EL (cell line): ENCODE measurements around the gene DAPK2.
A peak's percentile ranks its signal among the peaks of the same experiment; 100 is the strongest.

Source experiments
- DNase-seq: peaks from one replicate; pipeline ENCODE4 v3.0.0-alpha.2; 2016

DAPK2 gene

DNA sequence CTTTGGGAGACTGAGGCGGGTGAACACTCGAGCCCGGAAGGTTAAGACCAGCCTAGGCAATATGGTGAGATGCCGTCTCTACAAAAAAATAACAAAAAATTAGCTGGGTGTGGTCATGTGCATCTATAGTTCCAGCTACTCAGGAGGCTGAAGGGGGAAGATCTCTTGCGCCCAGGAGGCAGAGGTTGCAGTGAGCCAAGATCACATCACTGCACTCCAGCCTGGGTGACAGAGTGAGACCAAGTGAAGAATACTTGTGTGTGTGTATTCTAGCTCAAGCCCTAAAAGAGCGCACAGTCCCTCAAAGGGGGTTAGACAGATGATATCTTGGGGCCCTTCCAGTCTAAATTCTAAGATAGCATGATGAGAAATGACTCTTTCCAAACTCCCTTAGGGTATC lies 23.7 kb downstream of the DAPK2 start:
- DNase-seq = no peak

DNA sequence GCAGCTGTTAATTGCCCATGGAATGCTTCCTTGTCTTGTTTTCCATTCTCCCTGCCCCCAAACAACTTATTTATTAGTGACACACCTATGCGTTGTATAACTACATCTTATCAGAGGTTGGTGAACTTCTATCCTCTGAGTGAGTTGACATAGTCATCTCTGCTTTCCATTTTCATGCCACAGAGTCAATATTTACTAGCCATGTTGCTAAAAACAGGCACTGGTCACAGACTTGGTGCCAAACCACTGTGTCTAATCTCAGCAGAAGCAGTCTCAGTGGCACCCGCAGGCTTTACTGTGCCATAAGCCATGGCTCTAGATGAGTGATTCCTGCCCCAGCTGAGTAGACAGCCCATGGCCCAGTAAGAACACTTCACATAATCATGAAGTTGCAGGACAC lies 26.5 kb downstream of the DAPK2 start:
- no peak for DNase-seq

DNA sequence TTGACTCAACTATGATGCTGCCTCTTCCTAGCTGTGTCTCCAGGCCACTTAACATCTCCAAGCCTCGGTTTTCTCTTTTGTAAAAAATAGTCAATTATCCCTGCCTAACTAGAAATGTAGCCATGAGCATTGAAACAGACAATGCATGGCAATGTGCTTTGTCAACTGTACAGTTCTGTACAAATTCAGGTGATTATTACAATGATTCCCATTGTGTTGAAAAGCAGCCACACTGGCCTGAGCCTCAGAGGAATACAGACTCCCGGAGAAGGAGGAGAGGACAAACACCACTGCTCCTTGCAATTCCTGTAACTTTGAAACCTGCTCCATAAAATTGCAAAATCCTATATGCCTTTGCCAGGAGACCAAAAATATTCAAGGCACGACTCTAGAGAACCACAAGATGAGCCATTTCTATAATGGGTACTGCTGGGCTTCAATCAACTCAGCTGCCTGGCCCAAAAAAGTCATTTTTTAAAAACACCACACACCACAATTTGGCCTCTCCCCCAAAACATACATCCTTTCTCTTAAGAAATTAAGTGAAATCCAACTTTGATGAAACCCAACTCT lies 28.6 kb downstream of the DAPK2 start:
- no peak for DNase-seq

DNA sequence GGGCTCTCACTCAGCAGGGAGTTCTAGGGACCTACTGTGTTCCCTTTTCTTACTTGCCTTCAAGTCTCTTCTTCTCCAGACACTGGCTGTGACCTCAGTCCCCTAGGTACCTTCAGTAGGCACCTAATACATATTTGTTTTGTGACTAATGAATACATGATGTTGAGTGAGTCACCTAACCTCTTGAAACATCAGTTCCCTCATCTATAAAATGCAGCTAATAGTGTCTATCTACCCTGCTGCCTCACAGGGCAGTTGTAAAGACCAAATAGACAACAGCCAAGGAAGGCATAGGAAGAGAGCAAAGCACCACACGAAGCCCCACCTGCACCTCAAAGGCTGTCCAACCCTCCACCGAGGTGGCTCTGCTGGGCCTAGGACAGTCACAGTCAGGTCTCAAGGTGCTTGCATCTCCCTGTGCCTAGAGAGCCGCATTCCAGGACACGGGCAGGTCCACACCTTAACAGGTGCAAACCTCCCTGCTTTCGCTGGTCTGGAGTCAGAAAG lies 29.1 kb downstream of the DAPK2 start:
- peak; percentile 62 for DNase-seq

DNA sequence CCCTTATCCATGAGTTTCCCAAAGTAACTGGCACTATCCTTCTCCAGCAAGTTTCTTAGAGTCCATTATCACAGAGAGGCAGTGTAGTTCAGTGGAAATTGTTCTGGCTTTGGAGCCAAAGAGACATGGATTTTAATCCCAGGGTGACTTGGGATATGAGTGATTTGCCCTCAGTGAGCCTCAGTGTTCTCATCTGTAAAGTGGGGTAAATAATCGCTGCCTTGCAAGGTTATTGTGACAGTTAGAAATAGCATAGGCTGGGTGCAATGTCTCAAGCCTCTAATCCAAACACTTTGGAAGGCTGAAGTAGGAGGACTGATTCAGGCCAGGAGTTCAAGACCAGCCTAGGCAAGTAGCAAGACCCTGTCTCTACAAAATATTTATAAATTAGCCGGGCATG lies 30.0 kb downstream of the DAPK2 start:
- DNase-seq = no peak

DNA sequence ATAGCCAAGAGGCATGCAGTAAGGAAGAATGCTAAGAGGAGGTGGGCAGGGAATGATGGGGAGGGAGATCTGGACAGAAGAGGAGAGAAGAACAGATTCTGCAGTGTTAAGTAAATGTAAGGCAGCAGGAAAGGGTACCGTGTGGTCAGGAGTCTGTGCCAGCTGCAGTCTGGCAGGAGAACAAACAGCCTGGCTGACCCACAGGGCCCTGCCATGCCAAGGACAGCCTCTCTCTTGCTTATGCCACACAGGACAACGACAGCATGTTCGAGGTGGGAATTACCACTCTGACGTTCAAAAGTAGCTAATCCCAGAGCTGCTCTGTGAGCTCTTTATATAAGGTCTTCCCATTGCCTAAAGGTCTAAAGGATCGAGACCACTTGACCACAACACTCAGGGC lies 31.3 kb downstream of the DAPK2 start:
- DNase-seq = no peak

DNA sequence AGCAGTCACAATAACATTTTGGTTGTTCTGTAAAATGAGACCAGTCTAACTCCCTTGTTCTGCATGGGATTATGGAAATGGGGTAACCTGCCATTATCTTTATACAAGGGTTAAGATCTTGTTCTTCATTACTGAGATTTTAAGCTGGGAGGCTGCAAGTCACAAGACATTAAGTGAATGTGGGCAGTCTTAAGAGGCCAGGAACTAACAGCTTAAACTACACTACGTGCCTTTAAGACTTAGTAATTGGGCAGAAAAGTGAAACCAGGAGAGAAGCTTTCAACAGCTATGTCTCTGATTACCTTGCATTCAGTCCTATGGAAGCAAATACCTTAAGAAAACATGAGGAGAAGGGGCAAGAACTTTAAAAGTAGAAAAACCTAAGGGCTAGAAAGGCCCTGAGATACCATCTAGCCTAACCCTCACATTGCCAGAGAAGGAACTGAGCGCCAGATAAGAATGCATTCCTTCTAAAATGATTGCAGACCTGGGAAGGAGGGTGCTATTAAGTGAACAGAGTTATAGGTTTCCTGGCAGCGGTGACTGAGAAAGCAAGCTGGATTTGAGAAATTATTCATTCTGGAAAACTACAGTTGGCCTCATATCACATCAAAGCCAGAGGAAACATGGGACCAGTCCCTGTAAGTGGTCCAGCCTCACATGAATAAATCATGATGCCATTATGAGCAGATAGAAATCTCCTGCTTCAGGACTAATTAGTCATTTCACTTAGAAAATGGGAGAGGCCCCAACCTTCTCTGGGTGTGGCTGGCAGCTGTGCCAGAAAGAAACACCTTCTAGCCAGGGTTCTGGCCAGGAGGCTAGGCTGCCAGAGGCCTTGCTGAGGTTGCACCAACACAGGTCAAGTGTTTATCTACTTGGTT lies 32.9 kb downstream of the DAPK2 start:
- DNase-seq = no peak

DNA sequence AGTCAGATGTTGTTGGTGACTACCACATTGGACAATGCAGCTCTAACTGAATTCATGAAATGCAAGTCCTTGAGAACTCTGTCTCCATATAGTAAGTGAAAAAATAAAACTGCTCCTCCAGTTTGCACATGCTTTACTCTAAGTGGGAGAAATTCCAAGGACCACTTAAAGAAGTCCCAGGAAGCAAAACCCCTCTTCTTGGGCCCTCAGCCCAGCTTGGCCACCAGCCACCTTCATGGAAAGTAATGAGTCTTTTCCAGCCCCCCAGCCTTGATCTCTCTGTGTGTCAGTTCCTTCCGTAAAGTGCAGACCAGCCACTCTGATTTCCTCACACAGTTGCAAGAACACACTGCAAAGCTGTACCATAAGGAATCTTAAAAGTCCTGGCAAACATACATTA lies 34.5 kb downstream of the DAPK2 start:
- DNase-seq = no peak

DNA sequence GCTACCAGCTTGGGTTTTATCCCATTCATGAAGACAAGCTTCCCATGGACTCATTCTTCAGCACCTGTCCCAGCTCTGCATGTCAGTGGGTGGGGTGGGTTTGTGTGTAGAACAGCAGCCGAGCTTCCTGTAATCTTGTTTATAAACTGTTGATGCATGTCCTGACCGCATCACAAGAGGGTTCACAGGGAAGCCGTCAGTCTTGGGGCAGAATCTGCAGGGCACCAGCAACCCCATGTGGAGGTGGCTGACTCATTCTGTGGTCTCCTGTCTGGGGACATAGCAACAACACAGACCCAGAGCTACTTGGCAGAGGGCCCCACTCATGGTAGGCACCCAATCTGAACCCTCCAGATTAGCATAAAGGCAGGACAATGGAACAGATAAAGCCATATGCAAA lies 35.6 kb downstream of the DAPK2 start:
- DNase-seq = peak; percentile 86

DNA sequence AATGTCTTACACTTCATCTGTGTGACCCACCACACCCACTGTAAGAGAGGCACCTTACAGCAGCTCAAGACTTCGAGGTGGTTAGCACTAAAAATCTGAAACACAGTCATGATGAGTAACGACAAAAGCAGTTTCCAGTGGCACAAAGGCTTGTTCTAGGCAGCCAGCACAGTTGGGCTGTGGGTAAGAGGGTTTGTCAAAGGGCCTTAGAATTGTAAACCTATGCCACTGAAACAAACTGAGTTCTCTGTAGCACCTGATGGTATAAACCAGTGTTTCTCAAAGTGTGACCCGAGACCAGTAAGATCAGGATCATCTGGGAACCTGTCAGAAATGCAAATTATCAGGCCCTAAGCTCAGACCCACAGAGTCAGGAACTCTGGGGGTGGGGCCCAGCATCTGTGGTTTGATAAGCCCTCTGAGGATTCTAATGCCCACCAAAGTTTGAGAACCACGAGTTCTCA lies 36.5 kb downstream of the DAPK2 start:
- peak; percentile 45 for DNase-seq

DNA sequence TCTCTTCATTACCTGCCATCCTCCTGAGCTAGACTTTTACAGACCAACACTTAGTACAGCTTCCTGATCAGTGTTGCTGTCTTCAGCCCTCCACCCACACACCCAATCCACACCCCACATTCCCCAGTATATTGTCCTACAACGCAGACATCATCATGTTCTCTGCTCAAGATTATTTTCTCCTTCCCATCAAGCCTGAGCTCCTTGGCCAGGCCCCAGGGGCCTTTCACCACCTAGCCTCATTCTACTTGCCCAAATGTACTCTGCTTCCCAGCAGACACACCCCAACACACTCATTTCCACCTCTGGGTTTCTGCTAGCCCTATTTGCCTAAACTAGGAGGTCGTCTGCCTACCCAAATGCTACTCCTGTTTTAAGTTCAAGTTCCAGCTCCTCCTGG lies 37.0 kb downstream of the DAPK2 start:
- DNase-seq = no peak

DNA sequence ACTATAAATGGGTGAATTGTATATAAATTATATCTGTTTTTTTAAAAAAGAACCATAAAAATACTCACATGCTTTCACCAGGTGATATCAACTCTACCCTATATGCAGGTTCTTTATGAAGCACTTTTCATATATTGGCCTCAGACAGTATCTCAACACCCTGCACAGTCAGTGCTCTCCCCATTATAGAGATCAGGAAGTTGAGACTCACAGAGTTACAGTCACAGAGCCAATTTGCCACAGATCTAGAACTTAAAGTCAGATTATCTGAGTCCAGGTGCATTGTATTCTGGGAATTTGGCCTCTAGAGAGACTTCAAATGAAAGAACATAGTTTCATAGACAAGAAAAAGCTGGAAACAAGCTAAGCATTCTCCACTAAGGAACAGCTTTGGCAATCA lies 38.1 kb downstream of the DAPK2 start:
- DNase-seq = no peak

DNA sequence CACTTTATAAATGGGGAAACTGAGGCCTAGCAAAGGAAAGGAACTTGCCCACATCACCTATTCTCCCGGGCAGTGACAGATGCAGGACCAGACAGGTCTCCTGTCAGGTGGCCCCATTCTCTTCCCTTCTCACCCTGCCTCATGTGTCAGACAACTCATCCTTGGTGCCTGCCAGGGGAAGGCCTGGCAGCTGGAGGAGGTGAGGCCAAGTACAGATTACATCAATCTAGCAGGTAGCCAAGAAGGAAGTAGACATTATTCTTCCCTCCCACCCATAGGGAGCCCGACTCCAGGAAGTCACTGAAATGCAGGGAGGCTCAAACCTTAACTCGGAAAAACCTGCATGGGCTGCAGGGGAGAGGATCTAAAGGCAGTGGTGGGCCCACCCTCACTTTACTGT lies 39.6 kb downstream of the DAPK2 start:
- DNase-seq = no peak

DNA sequence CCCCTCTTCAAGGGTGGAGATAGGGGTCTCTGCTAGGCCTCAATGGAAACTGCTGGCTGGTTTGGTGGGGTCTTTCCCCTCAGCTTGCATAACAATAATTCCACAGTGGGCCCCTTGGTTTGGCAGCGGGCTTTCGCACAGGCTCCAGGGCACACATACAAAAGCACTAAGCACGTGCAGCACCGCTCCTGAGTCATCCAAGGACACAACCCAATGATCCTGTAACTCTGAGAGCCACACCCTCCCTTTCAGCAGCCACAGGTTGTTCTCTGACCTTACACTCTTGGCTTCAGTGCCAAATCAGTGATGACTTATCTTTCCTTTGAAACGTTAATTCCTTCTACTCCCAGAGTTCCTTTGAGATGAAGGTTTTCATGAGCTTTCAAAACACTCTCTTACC lies 41.7 kb downstream of the DAPK2 start:
- peak; percentile 38 for DNase-seq

DNA sequence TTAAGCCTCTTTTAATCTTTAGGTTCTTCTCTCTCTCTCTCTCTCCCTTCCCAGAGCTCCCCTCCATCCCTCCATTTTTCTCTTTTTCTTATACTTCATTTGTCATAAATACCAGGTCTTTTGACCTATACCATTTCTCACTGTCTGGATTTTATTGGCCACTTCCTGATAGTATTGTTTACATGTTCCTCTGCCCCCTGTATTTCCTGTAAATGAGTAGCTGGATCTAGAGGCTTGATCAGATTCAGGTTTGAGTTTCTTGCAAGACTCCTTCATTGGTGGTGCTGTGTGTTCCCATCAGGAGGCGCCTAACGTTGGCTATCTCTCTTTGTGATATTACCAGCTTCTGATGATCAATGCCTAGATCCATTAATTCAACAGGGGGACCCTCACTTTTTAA lies 42.2 kb downstream of the DAPK2 start:
- no peak for DNase-seq

DNA sequence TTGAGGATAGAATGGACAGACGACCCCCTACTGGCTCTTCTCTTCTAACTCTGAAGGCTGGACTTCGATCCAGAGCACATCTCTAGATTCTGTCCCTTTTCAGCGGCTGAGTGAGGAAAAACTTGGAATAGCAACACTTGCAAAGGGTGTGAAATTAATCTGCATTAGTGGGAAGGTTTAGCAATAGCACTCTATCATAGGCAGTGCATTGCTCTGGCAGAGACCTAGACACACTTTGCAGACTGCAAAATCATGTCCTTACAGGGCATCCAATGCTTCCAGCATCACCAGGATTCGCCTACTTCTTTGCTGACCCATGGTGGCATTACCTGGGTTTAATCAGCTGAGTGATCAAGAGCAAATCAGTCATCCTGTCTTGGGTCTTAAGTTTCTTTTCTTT lies 43.1 kb downstream of the DAPK2 start:
- DNase-seq = no peak

DNA sequence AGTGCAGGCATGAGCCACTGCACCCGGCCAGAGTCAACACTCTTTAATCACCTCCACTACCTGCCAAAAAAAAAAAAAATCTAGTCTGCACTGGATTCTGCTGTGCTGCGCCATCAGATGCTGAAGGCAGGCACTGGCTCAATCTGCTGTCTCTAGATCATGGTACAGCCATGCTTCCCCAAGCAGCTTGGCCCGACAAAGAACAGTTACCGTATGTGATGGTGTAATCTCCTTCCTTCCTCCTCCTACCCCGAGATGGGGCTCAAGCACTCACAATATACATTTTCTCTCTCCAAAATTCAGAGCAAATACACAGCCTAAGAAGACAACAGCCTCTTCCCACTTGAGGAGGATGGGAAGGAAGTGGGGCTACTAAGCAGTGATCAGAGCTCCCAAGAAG lies 45.1 kb downstream of the DAPK2 start:
- DNase-seq = no peak

DNA sequence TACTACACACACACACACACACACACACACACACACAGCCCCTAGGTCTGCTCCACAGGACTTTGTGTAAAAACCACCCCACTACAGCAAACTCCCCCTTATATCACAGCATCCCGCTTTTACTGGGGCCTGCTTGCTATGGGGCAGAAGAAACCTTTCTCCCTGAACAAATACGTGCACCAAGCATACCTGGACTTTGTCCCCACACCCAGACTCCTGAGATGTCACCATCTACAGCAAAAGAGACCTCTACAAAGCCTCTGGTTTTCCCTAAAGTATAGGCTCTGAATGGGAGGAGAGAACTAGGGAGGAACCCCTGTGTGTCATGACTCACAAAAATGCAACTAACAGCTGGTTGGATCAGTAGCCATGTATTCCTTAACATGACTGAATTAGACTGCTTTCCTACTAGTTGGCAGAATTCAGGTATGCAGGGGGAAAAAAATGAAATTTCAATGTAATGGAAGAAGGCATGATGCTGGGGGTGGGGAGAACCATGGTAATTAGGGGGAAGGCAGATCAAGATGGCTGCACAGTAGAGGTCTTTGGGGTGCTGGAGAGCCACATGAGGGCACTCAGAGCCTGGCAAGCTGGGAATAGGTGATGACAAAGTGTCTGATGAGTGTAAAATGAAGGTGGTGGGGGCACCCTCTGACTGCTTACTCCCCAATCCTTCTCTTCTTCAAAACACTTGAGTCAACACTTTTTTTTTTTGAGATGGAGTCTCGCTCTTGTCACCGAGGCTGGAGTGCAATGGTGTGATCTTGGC lies 45.9 kb downstream of the DAPK2 start:
- no peak for DNase-seq

DNA sequence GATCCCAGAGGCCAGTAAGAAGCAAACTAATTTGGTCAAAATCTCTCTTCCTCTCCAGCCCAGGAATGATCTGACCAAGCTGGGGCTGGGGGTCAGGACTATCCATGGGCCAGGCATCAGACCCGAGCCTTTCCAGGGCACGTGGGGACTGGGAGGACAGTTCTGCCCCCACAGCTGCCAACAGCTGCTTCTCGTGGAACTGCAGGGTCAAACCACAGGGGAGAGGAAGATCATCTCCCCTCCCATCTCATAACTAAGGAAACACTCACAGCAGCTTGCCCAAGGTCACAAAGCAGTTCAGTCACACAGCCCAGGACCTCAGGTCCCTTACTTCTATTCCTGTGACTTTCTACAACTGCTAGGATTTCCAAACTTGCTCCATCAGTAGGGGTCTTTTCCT lies 47.1 kb downstream of the DAPK2 start:
- no peak for DNase-seq

DNA sequence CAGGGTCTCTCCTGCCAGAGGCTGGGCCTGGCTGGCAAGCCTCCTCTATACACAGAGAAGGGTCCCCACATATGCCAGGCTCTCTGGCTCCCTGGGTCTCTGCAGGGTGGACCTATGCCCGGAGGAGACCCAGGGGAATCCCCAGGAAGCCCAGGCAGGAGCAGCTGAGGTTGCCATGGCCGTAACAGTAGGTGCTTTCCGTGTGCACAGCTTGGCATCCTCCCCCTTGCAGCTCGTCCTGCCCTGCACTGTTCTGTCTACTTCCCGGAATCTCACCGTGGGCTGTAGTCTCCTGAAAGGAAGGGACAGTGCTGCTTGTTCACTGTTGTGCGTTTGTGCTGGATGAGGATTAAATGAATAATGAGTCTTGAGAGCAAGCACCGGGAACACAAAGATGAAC lies 47.8 kb downstream of the DAPK2 start:
- no peak for DNase-seq

DNA sequence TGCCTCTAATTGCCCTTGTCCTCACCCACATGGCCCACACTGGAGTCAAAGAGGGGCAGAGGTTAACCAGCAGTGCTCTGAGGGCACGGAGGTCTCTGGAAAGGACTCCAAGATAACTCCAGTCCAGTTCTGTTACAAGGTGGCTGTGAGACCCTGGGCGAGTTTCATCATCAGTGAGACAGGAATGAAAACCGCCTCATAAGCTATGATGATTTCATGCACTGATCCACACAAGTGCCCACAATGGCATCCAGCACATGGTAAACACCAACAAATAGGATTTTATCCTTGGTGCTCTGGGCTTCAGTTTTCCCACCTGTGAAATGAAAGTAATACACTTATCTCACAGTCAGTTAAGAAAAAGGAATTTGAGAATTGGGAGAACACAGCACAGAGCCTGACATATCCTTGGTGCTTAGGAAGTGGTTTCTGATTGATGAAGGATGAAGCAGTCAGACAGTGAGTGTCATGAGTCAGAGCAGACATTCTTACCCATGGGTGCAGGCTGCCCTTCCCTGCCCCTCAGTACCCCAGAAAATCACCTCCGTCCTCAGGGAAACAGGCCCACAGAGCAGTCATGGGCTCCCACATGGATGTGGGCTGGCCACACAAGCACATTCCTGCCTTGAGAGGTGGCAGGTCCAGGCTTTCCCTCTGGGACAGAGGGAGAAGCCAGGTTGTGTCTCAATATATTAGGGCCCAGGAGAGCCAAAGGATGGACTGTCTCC lies 48.4 kb downstream of the DAPK2 start:
- DNase-seq = peak; percentile 13

DNA sequence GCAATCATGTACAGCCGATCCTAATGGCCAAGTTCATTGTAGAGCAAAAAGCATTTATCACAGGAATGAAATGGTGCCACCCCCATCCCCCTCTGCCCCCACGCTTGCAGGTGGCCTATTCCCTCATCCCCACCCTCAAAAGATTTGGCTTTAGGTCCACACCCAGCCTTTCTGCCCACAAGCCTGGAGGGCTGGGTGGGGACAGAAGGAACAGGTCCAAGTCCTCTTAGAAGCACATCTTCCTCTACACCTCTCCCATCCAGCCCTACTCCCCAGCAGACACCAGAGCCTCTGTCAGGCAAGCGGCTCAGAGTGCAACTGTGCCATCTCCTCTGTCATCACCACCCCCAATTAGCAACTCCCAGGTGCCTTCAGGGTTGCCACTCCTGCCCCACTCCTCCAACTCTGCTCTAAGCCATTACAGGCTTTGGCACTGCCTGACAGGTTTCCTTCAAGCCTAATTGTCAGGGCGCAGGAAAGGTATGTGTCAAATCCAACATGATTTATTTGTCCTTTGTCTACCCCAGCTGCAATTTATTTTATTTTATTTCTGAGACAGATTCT lies 49.4 kb downstream of the DAPK2 start:
- DNase-seq = no peak

DNA sequence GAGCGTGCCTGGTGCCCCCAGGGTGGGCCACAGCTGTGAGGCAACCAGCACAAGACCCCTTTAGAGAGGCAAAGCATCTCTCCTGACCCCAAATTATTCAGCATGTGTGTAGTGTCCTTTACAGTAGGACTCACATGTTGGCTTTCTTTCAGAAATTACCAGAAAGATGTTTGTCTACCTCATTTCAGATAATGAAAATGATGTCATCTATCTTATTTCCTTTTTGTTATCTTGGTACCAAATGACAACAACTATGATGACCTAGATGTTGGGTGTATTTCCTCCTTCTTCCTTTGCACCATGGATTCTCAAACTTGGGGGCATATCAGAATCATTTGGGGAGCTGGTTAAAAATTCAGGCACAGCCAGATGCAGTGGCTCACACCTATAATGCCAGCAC lies 50.5 kb downstream of the DAPK2 start:
- DNase-seq = no peak
